ENCODE measurements around the gene RAD9A. TPM values are rescaled to one million over a fixed set of nuclear protein-coding genes. Genes with fewer than 3 reads are reported as not detected.
A peak's percentile ranks its signal among the peaks of the same experiment; 100 is the strongest.

The RAD9A gene
- total RNA-seq, 1 experiment from 2014 or later, result 20.9 TPM

- H3K4me3 Mint-ChIP-seq, result peak overlapping the region; percentile 55 to 82; a peak in 2 of 5 replicates
- H3K4me2 ChIP-seq (ENCODE audit: insufficient read depth, insufficient read length, low read length), result no peak overlapping the region
Measured at GRCh38 chr11:67419325-67420049, 27.7 kb downstream of the RAD9A start.

More at GRCh38 chr11:67419325-67420049, 27.7 kb downstream of the RAD9A start:
- Histone ChIP-seq H3K9ac (ENCODE audit: extremely low read depth, insufficient read length, low read length) (no peak overlapping the region), H2BK20ac (ENCODE audit: low read depth, low read length, poor library complexity, severe bottlenecking) (no peak overlapping the region), H3K9me3 (ENCODE audit: control insufficient read depth, low read depth, low read length) (no peaks in the 10 kb centered on the region), H3K56ac (ENCODE audit: insufficient read length, low read depth, low read length) (no peak overlapping the region), H3K23ac (ENCODE audit: insufficient read length, low read depth, low read length) (no peak overlapping the region), H2BK15ac (ENCODE audit: low read depth, low read length) (no peak overlapping the region), H2BK120ac (ENCODE audit: low read depth, low read length, poor library complexity, severe bottlenecking) (no peak overlapping the region), H4K5ac (ENCODE audit: insufficient read length, low read depth, low read length) (no peak overlapping the region), H3K79me2 (ENCODE audit: insufficient read depth, low read length) (no peaks in the 10 kb centered on the region), H3K23me2 (ENCODE audit: insufficient read length, low read depth, low read length, poor library complexity, severe bottlenecking) (no peaks in the 10 kb centered on the region), H3K18ac (ENCODE audit: insufficient read length, low read depth, low read length) (no peak overlapping the region), H3K4me1 (ENCODE audit: insufficient read depth, low read length) (no peaks in the 10 kb centered on the region), H2BK5ac (ENCODE audit: insufficient read length, low read length) (no peak overlapping the region), H2BK12ac (ENCODE audit: insufficient read length, low read depth, low read length) (no peak overlapping the region), H4K91ac (ENCODE audit: insufficient read length, low read depth, low read length) (no peak overlapping the region), H3K27me3 (ENCODE audit: insufficient read depth, low read length) (no peaks in the 10 kb centered on the region), H3K27ac (ENCODE audit: insufficient read length, low read depth, low read length) (no peak overlapping the region), H3K79me1 (ENCODE audit: insufficient read depth, low read depth, low read length, poor library complexity, severe bottlenecking) (no peaks in the 10 kb centered on the region), H3K4ac (ENCODE audit: low read depth, low read length) (no peak overlapping the region), H2AK5ac (ENCODE audit: insufficient read length, low read length) (no peak overlapping the region), H4K8ac (replicated peaks; ENCODE audit: insufficient read length, low read depth, low read length) (no peak overlapping the region), H4K20me1 (ENCODE audit: control insufficient read depth, insufficient read depth, insufficient read length) (no peaks in the 10 kb centered on the region), H3T11ph (ENCODE audit: low read length) (no peak overlapping the region), H2AFZ (ENCODE audit: low read length) (no peak overlapping the region), H3K14ac (ENCODE audit: insufficient read depth, low read length) (no peak overlapping the region)
- Mint-ChIP-seq H3K27ac (no peak overlapping the region), H3K27me3 (ENCODE audit: low read depth) (peaks cover 20% of the 10 kb centered on the region), H3K36me3 (ENCODE audit: insufficient read depth in 1 of 3, low read depth in 3 of 3) (peaks cover 0 to 1% (median 0%) of the 10 kb centered on the region in 3 experiments; a peak in 1 of 7 replicates), H3K4me1 (peaks cover 23 to 26% of the 10 kb centered on the region in 2 experiments), H3K9me3 (no peaks in the 10 kb centered on the region; a peak in 1 of 5 replicates)
- no peak for TF ChIP-seq CTCF (conservative IDR thresholded peaks at IDR 0.05)
- DNase-seq, result no peak
- no CpG with 5 or more reads among the region's 21 CpGs for WGBS (ENCODE audit: extremely low coverage, insufficient read length, low lambda C conversion rate)

Measured in H9 (cell line).